ENCODE measurements around the gene POLR2A.
"Not testable (repeated sequence)": the region's sequence is repeated elsewhere in the genome, so short reads cannot be mapped to it uniquely, and the experiment has no call there.

POLR2A gene

DNA sequence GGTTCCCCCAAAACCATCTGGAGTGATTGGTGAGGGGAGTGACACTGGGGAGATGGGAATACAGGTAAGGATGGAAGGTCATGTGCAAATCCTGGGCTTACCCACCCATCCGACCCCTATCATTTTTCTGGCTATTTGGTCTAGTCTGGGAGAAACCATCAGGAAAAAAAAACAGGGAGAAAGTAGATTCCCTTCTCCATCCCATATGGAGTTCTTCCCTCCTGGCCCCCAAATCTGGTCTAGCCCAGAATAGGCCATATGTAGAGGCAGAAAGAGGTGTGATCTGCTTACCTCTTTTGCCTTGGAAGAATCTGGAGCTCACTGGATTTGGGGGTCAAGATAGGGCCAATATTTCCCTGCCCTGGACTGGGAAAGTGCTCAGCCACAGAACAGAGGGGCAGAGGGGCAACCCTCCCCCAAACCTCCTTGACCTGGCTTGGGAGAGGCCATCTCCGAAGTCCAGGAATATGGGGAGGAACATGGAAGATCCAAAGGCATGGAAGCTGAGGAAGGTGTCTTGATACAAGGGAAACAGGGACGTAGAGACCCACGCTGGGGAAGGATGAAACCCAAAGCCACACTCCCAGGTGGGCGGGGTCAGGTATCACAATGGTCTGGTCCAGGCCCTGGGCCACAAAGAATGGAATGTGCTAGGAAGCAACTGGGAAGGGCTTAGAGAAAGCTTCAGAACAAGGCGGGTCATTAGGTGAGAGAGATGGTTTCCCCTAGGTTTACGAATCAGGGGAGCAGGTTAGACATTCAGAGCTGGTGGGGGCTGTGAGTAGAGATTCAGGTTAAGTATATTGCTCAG is 23.1 kb upstream of the POLR2A start:
- peak; percentile 68 for DNase-seq (ENCODE audit: low read depth, low spot score)

DNA sequence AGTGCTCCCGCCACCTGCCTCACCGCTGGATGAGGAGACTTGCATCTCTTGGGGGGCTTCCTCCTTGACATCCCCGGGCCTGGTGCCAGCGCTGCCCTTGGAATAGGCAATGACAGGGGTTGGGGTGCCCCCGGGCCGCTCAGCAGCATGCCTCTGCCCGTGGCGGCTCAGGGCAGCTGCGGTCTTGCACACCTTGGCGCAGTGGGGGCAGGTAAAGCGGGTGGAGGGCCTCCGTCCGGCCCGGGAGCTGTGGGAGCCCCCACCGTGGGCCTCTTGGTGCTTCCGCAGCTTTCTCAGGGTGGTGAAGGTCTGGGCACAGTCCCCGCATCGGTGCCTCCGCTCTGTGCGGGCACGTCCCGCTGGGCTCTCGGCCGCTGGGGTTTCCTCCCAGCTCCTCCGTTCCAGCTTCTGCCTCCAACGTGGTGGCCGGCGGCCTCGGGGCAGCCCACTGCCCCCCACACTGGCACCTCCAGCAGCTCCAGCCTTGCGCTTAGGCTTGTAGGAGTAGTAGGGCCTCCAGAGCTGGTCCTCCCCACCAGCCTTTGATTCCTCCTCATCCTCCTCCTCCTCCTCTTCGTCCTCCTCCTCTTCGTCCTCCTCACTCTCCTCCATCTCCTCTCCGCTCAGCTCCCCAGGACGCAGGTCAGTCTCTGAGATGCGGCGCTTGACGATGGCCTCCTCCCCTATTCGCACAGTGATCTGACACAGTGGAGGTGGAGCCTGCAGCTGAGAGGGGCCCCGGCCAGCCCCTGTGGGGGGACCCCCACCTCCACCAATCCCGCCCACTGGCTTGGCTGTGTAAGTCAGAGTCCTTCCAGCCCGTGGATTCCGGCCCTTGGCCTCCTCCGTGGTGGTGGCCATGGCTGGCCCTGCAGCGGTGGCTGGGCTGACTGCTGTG is 21.4 kb upstream of the POLR2A start:
- DNase-seq (ENCODE audit: low read depth, low spot score), result no peak

DNA sequence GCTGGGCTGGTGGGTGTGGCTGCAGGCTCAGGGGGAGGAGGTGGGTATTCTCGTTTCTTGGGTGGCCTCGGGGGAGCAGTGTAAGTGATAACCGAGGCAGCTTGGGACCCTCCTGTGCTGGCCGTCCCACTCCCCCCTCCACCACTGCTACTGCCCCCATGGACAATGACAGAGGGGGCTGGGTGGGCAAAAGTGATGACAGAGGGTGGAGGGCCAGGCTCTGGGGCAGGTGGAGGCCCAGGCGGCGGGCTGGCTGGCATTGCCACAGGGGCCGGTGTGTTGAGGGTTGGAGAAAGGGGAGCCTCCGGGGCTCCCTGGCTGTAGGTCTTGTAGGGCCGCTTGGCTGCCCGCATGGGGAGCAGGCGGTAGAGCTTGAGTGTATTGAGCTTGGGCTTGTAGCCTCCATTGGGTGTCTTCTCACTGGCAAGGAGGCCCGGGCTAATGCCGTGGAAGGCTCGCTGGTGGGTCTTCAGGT is 20.8 kb upstream of the POLR2A start:
- no peak for DNase-seq (ENCODE audit: low read depth, low spot score)

DNA sequence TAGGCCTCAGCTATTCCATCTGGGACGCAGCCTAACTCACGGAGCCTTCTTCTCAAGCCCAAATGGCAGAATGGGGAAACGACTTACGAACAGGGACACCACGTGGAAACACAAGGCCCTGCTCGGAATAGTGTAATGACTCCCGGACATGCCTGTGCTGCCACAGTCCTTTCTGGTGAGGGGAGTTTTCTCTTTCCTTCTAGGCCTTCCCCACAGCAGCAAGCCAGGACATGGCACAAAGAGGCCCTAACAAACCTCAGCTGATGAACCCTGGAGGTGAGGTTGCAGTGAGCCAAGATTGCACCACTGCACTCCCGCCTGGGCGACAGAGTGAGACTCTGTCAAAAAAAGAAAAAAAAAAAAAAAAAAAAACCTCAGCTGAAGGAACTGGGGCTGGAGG is 20.1 kb upstream of the POLR2A start:
- DNase-seq (ENCODE audit: low read depth, low spot score), result no peak

DNA sequence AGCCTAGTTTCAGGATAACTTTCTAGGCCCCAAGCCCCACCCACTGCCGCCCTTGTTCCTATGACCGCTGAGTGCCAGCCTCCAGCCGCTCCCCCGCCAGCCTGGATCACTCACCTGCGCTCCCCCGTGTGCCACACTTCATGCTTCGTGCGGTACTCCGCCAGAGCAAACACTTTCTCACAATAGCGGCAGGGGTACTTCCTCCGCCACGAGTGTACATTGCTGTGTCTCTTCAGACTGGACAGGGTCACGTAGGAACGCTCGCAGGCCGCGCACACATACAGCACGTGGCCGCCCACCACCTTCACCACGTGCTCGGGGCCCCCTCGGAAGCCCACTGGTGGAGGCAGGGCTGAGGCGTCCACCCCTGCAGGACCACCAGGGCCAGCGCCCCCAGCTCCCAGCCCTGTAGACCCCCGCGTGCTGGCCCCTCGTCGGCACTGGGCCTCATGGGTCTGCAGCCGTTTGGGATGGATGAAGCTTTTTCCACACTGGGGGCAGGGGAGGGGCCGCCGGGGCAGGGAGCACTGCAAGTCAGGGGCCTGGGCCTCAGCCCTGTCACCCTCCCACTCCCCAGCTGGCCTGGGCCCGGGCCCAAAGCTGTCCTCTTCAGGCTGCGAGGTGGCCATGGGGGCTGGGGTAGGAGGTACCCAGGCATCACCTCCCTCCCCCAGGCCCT is 18.4 kb upstream of the POLR2A start:
- no peak for DNase-seq (ENCODE audit: low read depth, low spot score)

DNA sequence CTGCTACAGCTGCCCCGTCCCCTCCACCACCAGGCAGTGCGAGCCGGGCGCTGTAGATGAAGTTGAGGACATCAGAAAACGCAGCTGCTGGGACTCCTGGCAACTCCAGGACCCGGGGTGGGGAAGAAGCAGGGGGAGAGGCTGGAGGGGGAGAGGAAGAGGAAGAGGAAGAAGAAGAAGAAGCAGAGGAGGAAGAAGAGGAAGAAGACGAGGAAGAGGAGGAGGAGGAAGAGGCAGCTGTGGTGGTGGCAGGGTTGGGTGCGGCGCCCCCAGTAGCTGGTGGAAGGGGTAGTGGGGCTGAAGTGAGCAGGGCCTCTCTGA is 17.9 kb upstream of the POLR2A start:
- no peak for DNase-seq (ENCODE audit: low read depth, low spot score)

DNA sequence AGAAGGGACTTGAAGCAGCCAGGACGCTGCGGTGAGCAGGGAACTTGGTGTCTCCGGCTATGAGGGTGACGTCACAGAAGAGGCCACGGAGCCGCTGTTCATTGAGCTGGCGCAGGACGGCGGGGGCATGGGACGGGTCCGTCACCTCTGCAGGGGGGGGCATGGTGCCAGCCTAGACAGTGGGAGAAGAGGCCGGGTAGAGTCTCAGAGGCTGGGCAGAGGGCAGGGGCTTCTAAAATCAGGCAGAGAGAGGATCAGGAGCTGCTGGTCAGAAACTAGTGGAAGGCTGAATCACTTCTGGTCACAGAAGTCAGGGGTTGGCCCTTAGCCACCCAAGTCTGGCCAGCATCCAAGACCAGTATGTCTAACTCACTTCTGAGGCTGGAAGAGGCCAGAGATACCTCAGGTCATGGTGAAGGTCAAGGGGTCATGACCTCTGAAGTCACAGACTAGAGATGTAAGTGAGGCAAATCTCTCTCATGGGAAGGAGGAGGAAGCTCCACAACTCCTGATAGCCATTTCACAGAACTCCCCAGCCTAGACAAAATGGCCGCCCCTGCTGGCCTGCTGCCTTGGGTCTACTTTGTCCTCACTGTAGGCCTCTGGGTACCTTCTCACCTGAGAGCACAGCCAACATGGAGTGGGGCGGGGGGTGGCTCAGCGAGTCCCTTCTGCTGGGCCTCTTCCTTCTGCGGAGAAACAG is 17.4 kb upstream of the POLR2A start:
- no peak for DNase-seq (ENCODE audit: low read depth, low spot score)

DNA sequence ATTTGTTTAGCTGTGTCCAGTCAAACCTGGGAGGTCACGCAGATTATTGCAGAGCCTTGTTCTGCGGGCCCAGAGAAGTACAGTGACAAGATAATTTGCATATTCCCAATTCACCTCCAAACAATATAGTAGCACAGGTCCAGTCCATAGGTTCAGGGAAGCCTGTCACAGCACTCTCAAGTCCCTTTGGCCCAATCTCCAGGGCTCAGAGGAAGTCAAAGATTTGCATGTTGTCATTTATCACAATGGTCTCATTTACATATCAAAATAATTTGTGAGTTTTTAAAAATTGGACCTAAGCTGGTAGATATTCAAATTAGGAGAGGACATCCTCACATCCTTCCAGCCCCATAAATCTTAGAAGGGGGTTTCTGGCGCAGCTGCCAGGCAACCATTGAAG is 16.7 kb upstream of the POLR2A start:
- DNase-seq (ENCODE audit: low read depth, low spot score), result no peak

DNA sequence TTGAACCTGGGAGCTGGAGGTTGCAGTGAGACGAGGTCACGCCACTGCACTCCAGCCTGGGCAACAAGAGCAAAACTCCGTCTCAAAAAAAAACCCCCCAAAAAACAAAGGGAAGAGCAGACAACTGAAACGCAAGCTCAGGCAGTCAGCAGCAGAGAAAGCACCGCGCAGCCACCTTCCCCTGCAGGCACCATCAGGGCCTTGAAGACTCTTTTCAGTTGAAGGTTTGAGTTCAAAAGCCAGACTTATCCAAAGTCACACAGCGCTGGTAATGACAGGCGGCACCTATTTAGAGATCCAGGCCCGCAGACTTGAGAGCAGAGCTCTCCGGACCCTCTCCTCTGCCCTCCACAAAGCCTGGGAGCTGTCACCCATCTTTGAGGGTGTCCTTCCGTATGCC is 15.9 kb upstream of the POLR2A start:
- no peak for DNase-seq (ENCODE audit: low read depth, low spot score)

DNA sequence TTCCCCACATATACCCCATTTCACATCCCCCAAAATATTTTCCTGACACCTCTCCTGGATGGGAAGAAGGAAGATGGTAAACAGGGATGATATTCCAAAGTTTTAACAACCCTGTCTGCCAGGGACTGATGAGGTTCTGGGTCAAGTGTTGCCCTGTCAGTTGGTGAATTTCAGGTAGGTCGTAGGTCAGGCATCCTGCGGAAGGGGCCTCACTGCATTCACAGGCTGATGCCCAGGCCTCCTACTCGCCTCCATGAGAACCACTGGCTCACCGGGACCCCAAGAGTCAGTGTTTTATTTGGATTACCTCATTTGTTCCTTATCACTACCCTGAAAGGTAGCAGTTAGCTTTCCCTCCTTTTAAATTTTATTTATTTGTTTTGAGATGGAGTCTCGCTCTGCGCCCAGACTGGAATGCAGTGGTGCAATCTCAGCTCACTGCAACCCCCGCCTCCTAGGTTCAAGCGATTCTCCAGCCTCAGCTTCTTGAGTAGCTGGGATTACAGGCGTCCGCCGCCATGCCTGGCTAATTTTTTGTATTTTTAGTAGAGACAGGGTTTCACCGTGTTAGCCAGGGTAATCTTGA is 15.3 kb upstream of the POLR2A start:
- no peak for DNase-seq (ENCODE audit: low read depth, low spot score)

DNA sequence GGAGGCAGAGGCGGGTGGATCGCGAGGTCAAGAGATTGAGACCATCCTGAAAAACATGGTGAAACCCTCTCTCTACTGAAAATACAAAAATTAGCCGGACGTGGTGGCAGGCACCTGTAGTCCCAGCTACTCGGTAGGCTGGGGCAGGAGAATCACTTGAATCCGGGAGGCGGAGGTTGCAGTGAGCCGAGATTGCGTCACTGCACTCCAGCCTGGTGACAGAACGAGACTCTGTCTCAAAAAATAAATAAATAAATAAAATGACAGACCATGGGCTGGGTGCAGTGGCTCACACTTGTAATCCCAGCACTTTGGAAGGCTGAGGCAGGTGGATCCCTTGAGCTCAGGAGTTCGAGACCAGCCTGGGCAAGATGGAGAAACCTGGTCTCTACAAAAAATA is 14.3 kb upstream of the POLR2A start:
- DNase-seq (ENCODE audit: low read depth, low spot score), result not testable (repeated sequence)

DNA sequence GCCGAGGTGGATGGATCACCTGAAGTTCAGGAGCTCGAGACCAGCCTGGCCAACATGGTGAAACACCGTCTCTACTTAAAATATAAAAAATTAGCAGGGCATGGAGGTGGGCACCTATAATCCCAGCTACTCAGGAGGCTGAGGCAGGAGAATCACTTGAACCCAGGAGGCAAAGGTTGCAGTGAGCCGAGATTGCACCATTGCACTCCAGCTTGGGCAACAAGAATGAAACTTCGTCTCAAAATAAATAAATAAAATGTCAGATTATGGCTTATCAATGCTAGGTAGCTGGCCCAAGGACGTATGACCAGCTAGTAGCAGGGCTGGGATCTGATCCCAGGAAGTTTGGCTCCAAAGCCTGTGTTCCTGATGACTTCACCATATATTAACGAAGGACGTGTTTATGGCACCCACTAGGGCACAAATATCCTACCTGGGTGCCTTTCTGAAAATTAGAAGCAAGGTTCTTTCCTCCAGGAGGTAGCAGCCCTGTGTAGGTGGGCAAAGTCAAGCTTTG is 13.7 kb upstream of the POLR2A start:
- DNase-seq (ENCODE audit: low read depth, low spot score), result not testable (repeated sequence)

DNA sequence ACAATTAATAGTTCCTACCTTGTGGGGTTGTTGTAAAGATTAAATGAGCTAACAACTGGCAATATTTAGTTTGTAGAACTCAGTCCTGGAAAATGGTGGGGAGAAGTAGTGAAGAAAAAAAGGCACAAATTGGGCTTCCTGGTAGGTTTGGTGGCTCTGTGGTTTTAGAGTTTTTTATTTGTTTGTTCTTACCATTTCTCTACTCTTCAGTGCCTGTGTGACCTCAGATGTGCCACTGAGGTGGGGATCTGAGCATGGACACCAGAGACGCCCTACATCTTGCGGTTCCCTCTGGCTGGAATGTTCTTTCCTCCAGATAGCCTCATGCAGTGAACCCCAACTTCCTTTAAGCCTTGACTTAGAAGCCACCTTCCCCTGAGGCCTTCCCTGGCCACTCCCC is 12.4 kb upstream of the POLR2A start:
- no peak for DNase-seq (ENCODE audit: low read depth, low spot score)

DNA sequence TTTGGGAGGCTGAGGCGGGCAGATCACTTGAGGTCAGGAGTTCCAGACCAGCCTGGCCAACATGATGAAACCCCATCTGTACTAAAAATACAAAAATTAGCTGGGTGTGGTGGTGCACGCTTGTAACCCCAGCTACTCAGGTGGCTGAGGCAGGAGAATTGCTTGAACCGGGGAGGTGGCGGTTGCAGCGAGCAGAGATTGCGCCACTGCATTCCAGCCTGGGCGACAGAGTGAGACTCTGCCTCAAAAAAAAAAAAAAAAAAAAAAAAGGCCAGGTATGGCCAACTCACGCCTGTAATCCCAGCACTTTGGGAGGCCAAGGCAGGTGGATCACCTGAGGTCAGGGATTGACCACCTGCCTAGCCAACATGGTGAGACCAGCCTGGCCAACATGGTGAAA is 9.4 kb upstream of the POLR2A start:
- DNase-seq (ENCODE audit: low read depth, low spot score), result not testable (repeated sequence)

DNA sequence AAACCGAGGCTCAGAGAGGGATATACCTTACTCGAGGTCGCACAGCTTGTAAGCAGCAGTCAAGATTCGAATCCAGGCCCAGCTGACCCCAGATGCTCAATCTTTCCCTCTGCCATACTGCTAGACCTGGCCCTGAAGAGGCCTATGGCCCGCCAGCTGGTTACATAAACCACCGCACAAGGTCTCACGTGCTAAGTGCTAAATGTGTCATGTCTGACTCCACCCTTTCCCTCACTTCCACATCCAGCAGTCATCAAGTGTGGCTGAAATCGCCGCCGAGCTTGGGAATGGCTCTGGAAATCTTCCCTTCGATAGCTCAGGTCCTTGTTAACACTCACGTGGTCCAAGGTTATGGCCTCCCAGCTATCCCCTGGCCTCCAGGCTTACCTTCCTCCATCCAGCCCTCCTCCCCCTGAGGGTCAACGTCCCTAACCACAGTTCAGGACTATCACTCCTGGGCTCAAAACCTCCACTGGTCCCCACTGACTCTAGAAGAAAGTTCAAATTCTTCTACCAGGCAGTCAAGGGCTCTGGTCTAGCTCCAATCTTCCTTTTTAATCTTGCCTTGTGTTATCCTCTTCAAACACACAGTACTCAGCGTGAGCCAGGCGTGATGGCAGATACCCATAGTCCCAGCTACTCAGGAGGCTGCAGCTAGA is 8.3 kb upstream of the POLR2A start:
- no peak for DNase-seq (ENCODE audit: low read depth, low spot score)

DNA sequence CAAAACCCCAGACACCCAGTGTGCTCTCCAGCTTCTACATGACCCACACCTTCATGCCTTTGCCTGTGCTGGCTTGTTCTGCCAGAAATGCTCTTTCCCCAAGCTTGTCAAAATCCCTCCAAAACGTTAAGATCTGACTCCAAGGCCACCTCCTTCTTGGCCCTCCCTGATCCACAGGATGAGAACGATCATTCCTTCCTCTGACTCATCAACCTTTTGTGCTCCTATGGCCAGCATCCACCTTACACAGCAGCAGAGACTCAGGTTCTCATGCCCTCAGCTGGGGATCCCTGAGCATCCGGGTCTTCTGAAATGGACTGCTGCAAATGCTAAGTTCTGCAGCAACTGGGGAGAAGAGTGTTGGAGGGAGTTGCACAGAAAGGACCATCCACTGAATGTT is 7.7 kb upstream of the POLR2A start:
- DNase-seq (ENCODE audit: low read depth, low spot score), result no peak

DNA sequence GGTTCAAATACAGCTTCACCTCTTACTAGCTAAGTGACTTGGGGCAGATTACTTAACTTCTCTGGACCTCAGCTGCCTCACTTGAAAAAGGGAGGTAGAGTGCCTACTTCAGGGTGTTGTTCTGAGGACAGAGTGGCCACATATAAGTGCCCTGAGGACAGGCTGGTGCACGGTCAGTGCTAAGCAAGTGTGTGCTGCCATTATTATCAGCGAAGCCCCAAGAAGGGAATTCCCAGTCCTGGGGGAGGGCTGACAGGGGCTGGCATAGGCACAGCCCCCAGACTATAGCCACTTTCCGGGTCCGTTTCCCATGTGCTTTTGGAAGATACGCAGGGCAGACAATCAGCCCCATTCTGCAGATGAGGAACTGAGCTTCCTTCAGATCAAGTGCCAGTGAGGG is 7.2 kb upstream of the POLR2A start:
- no peak for DNase-seq (ENCODE audit: low read depth, low spot score)

DNA sequence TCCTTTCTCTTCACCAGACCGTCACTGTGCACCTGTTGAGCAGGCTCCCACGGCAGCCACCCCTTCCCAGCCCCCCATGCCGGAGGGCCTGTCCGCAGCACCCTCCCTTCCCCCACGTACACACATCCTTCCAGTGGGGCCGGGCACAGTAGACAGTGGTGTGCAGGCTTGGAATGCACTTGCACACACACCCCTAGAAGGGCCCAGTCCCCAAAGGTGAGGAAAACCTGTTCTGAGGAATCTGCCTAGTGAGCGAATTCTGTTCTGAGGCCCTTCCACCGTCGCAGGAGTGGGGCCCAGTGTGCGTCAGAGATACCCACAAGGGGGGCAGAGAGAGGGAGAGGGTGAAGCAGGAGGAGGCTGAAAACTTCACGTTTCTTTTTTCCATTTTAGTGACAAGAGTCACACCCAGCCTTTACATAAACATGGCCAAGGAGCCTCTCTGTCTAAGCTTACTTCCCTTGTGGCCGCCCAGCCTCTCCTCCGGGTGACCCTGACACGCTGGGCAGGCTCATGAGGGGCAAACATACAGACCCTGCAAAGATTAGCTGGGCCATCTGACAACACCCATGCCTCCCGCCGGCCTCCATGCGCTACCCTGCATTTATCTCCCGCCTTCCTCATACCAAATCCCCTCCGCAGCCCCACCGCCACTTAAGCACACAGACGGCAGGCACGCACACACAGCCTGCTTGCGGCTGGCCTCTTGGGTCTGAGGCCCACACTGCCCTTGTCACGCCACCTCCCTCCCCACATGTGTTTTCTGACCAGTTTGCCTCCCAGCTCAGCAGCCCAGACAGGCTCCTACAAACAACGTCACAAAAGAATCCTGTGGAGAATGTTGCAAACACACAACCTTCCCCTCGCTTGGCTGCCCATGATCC is 6.5 kb upstream of the POLR2A start:
- peak; percentile 65 for DNase-seq (ENCODE audit: low read depth, low spot score)
